GM21423 (cell line): ENCODE measurements around the gene TBC1D16.
"Not testable (repeated sequence)": the region's sequence is repeated elsewhere in the genome, so short reads cannot be mapped to it uniquely, and the experiment has no call there.

Source experiments
- ATAC-seq: cut with Tn5 transposase; IDR thresholded peaks from one replicate; pipeline ENCODE4 v1.9.1; 2021; ENCODE audit warnings: mild to moderate bottlenecking, moderate library complexity; ENCODE audit not compliant: unreplicated experiment

TBC1D16 gene

GRCh38 chr17:80055597-80055996, 19.9 kb upstream of the TBC1D16 start:
- ATAC-seq = no peak

GRCh38 chr17:80053102-80053501, 17.4 kb upstream of the TBC1D16 start:
- no peak for ATAC-seq

GRCh38 chr17:80051681-80052080, 16.0 kb upstream of the TBC1D16 start:
- no peak for ATAC-seq

GRCh38 chr17:80050706-80051105, 15.0 kb upstream of the TBC1D16 start:
- no peak for ATAC-seq

- no peak for ATAC-seq
Measured at GRCh38 chr17:80049986-80050385, 14.3 kb upstream of the TBC1D16 start.

- ATAC-seq = no peak
Measured at GRCh38 chr17:80047176-80047575, 11.5 kb upstream of the TBC1D16 start.

- ATAC-seq = not testable (repeated sequence)
Measured at GRCh38 chr17:80046709-80047108, 11.0 kb upstream of the TBC1D16 start.

- ATAC-seq = no peak
Measured at GRCh38 chr17:80045703-80046102, 10.0 kb upstream of the TBC1D16 start.

- ATAC-seq = no peak
Measured at GRCh38 chr17:80043963-80044362, 8.3 kb upstream of the TBC1D16 start.

GRCh38 chr17:80036715-80037477, 1.2 kb upstream of the TBC1D16 start:
- ATAC-seq = no peak

- ATAC-seq = no peak
Measured at GRCh38 chr17:80035937-80036714, 454 bp upstream of the TBC1D16 start, which contains the start of gene CCDC40. TSS of gene CCDC40 (plus strand) at chr17:80036642. CDS start at chr17:80036663, 21 bp downstream.

- peak; percentile 13 for ATAC-seq
Measured at GRCh38 chr17:80034791-80035686, 633 bp downstream of the TBC1D16 start.

- ATAC-seq = no peak
Measured at GRCh38 chr17:80033840-80034239, 1.8 kb downstream of the TBC1D16 start.

GRCh38 chr17:80032614-80033171, 3.0 kb downstream of the TBC1D16 start:
- ATAC-seq = no peak

GRCh38 chr17:80031691-80032430, 3.8 kb downstream of the TBC1D16 start:
- no peak for ATAC-seq

- ATAC-seq = no peak
Measured at GRCh38 chr17:80030730-80031410, 4.8 kb downstream of the TBC1D16 start.

GRCh38 chr17:80029258-80029974, 6.3 kb downstream of the TBC1D16 start:
- no peak for ATAC-seq

GRCh38 chr17:80028030-80028429, 7.6 kb downstream of the TBC1D16 start:
- no peak for ATAC-seq

GRCh38 chr17:80027043-80027435, 8.6 kb downstream of the TBC1D16 start:
- no peak for ATAC-seq
